G401 (cell line): Measurements from ENCODE around the gene ZNF683. TPM values are rescaled to one million over a fixed set of nuclear protein-coding genes. Genes with fewer than 3 reads are reported as not detected.
A peak's percentile ranks its signal among the peaks of the same experiment; 100 is the strongest.
"Not testable (repeated sequence)": the region's sequence is repeated elsewhere in the genome, so short reads cannot be mapped to it uniquely, and the experiment has no call there.

Experiments
- DNase-seq: peaks from one replicate; pipeline ENCODE4 v3.0.0-alpha.2; 2015; ENCODE audit warnings: low spot score
- in situ Hi-C: cut with HindIII; loops from 2 replicates; pipeline ENCODE4 v1.10.0; 2016; ENCODE audit warnings: low sequenced_read_pairs, mixed read lengths
- total RNA-seq: library from RNA; depleted of rRNA; stranded (reverse); fragments of >200 nt; shearing (Covaris generic); gene quantifications from 2 replicates; pipeline ENCODE4 v1.2.3, GENCODE V29; 2014

The ZNF683 gene
- total RNA-seq, 1 experiment from 2014 or later = not detected

GRCh38 chr1:26388791-26389445 is 16.4 kb upstream of the ZNF683 start:
- DNase-seq = no peak
- in situ Hi-C loops = no loop called here

- no peak for DNase-seq
- in situ Hi-C loops = no loop called here
These were observed 14.9 kb upstream of the ZNF683 start for GRCh38 chr1:26387447-26387846.

GRCh38 chr1:26385063-26385462 is 12.5 kb upstream of the ZNF683 start:
- in situ Hi-C loops, DNase-seq: not testable (repeated sequence)

- in situ Hi-C loops = no loop called here
- DNase-seq = no peak
These were observed 11.5 kb upstream of the ZNF683 start for GRCh38 chr1:26384076-26384475.

- in situ Hi-C loops = no loop called here
These were observed 6.3 kb upstream of the ZNF683 start for GRCh38 chr1:26378879-26379251.

GRCh38 chr1:26378088-26378878 is 5.7 kb upstream of the ZNF683 start:
- DNase-seq = no peak
- in situ Hi-C loops = no loop called here

More at GRCh38 chr1:26378879-26379251, 6.3 kb upstream of the ZNF683 start:
- DNase-seq = no peak

GRCh38 chr1:26376050-26376449 is 3.5 kb upstream of the ZNF683 start:
- in situ Hi-C loops = no loop called here
- no peak for DNase-seq

GRCh38 chr1:26375081-26375480 is 2.5 kb upstream of the ZNF683 start:
- in situ Hi-C loops = no loop called here
- DNase-seq = no peak

- DNase-seq, in situ Hi-C loops: not testable (repeated sequence)
These were observed 1.8 kb upstream of the ZNF683 start for GRCh38 chr1:26374361-26374760.

- no peak for DNase-seq
- in situ Hi-C loops = no loop called here
These were observed 1.2 kb upstream of the ZNF683 start for GRCh38 chr1:26373789-26374188.

GRCh38 chr1:26373281-26373680 is 731 bp upstream of the ZNF683 start:
- in situ Hi-C loops = no loop called here

GRCh38 chr1:26372039-26372438 is 511 bp downstream of the ZNF683 start:
- in situ Hi-C loops = no loop called here

More at GRCh38 chr1:26373281-26373680, 731 bp upstream of the ZNF683 start:
- DNase-seq = no peak

GRCh38 chr1:26370591-26371382 is 1.8 kb downstream of the ZNF683 start:
- no peak for DNase-seq
- in situ Hi-C loops = no loop called here

More at GRCh38 chr1:26372039-26372438, 511 bp downstream of the ZNF683 start:
- DNase-seq = no peak

- DNase-seq = no peak
- in situ Hi-C loops = no loop called here
These were observed 4.1 kb downstream of the ZNF683 start for GRCh38 chr1:26368486-26368885.

GRCh38 chr1:26368006-26368405 is 4.5 kb downstream of the ZNF683 start:
- no peak for DNase-seq
- in situ Hi-C loops = no loop called here

GRCh38 chr1:26367441-26367840 is 5.1 kb downstream of the ZNF683 start:
- in situ Hi-C loops = no loop called here
- no peak for DNase-seq

- no peak for DNase-seq
- in situ Hi-C loops = no loop called here
These were observed 7.6 kb downstream of the ZNF683 start for GRCh38 chr1:26364956-26365355.

- peak; percentile 32 for DNase-seq
- in situ Hi-C loops = no loop called here
These were observed 8.8 kb downstream of the ZNF683 start for GRCh38 chr1:26363549-26364448.

- no peak for DNase-seq
- in situ Hi-C loops = no loop called here
These were observed 10.2 kb downstream of the ZNF683 start for GRCh38 chr1:26362331-26362730.
